ENCODE measurements around the gene HESX1.

GRCh38 chr3:57169108-57169507 is 30.7 kb downstream of the HESX1 start:
- no peak for TF ChIP-seq SMC3 (conservative IDR thresholded peaks at IDR 0.05; ENCODE audit: poor library complexity)
- TF ChIP-seq CTCF (IDR thresholded peaks at IDR 0.05; ENCODE audit: poor library complexity, severe bottlenecking) = no peak
- no peak for TF ChIP-seq EZH2 (IDR thresholded peaks at IDR 0.05; ENCODE audit: borderline replicate concordance, insufficient read depth, low read length, poor library complexity, severe bottlenecking)
- no peak for TF ChIP-seq POLR2AphosphoS5 (IDR thresholded peaks at IDR 0.05)
- no peak for TF ChIP-seq EP300 (conservative IDR thresholded peaks at IDR 0.05; ENCODE audit: poor library complexity, severe bottlenecking)
